Heart right ventricle (tissue), 16 donors: ENCODE results near the gene PLCB1. TPM values are rescaled to one million over a fixed set of nuclear protein-coding genes. Genes with fewer than 3 reads are reported as not detected.

Experiments used
- ATAC-seq, 8 donors: fragments of 200-7000 bp; cut with Tn5 transposase; one replicate each; pipeline ENCODE4 v1.9.1; 2020; ENCODE audit warnings: mild to moderate bottlenecking in 8 of 8, moderate library complexity in 8 of 8, moderate number of reproducible peaks in 1 of 8
- DNase-seq, 2 donors: peaks; one replicate each; pipeline ENCODE4 v3.0.0-alpha.2; 2020
- H3K27ac ChIP-seq, 10 donors: fragments of 200-600 bp; sonication (generic) in 2 of 10; one replicate each; pipeline versions ENCODE4 v1.5.0 to v1.8.0; 2020 to 2022; ENCODE audit warnings: mild to moderate bottlenecking in 3 of 10
- H3K27me3 ChIP-seq, 7 donors: fragments of 200-600 bp; one replicate each; pipeline ENCODE4 v1.8.0; 2021 to 2022; ENCODE audit warnings: mild to moderate bottlenecking in 2 of 7
- H3K36me3 ChIP-seq, 9 donors: fragments of 200-600 bp; sonication (generic) in 1 of 9; one replicate each; pipeline versions ENCODE4 v1.5.0 to v1.8.0; 2020 to 2022; ENCODE audit warnings: mild to moderate bottlenecking in 2 of 9
- H3K4me1 ChIP-seq, 9 donors: fragments of 200-600 bp; sonication (generic) in 1 of 9; one replicate each; pipeline versions ENCODE4 v1.5.0 to v1.8.0; 2020 to 2022; ENCODE audit warnings: mild to moderate bottlenecking in 4 of 9
- H3K4me3 ChIP-seq, 10 donors: fragments of 200-600 bp; sonication (generic) in 2 of 10; one replicate each; pipeline versions ENCODE4 v1.5.0 to v1.8.0; 2020 to 2022; ENCODE audit warnings: mild to moderate bottlenecking in 7 of 10, moderate library complexity in 2 of 10
- H3K9me3 ChIP-seq, 11 donors: fragments of 200-600 bp in 10 of 11; sonication (generic) in 2 of 11; one replicate each; pipeline versions ENCODE4 v1.5.0 to v1.8.0; 2013 to 2022; ENCODE audit warnings: mild to moderate bottlenecking in 2 of 11, control low read depth in 1 of 11, moderate library complexity in 1 of 11
- WGBS, 2 donors: extraction: QIAGEN DNeasy Blood & Tissue Kit; methylation state at CpG; one replicate each; pipeline ENCODE4 v1.1.7; 2013; ENCODE audit warnings: inconsistent platforms in 1 of 2; 5-methylcytosine and 5-hydroxymethylcytosine counted together
- intact Hi-C, 10 donors: fragments of 100-400 bp; cut with DNase I; formaldehyde crosslinking; loops; one replicate each; pipeline versions ENCODE4 v1.11.1 to v1.14.2; 2022
- polyA plus RNA-seq, 2 donors: library from polyadenylated mRNA; stranded (reverse); fragments of 200-250 nt; gene quantifications; one replicate each; pipeline ENCODE4 v1.2.3, GENCODE V29; 2013
- total RNA-seq, 10 donors: library from RNA; stranded (reverse); fragmentation: NEBNext Ultra II Directional in 3 of 10; extraction: Animal tissue kit (Norgen Biotek cat#: 25700) in 3 of 10; gene quantifications; one replicate each; pipeline versions ENCODE4 v1.2.1 to v1.2.4, GENCODE V29; 2021 to 2023
- TF ChIP-seq, protein P1 (sequence below), 9 donors: fragments of 200-600 bp; sonication (generic) in 2 of 9; IDR thresholded peaks; one replicate each; pipeline versions ENCODE4 v1.5.0 to v1.8.0; 2021 to 2022; ENCODE audit warnings: antibody characterized with exemption in 9 of 9, mild to moderate bottlenecking in 5 of 9, moderate library complexity in 1 of 9
- donor health status: Arrhythmogenic right ventricular cardiomyopathy.
- donor health status: ischemic (EF 13 %, LVEDD 7.1; RV severe dilation, severe dysfunction).
- donor health status: healthy with polysubstance abuse.
- donor health status: DM: no; HTN: yes; CAD: no.
- donor health status: DM: no; HTN: no; CAD: no.
- donor health status: ischemic (EF 25% LVEDD 6.9; RV normal size, moderate dysfunction).
- donor health status: ischemic (EF 25% LVEDD 5.7; RV mildly dilated, moderate dysfunction).
- donor health status: healthy.
- donor health status: DM: yes; HTN: yes; CAD: no.
- donor health status: Ischemic cardiomyopathy.
- donor health status: ischemic (EF 35%, LVEDD 5.7; RV mildly dilated, moderate dysfunction).
- donor health status: nonischemic (EF 11% LVEDD 7.7; RV severe dilation, severe dysfunction).
- donor health status: DM: yes; HTN: yes; CAD: no.
- donor health status: PGD.
- donor health status: ischemic (EF 29% LVEDD 5.4; RV normal size, mild dysfunction).
- donor health status: nonischemic (EF 23%, LVEDD 6.1; RV moderate dilation, normal function).

PLCB1 gene
- total and polyA plus RNA-seq, 12 donors, result 2.2 to 12.7 (median 7.1) TPM

DNA sequence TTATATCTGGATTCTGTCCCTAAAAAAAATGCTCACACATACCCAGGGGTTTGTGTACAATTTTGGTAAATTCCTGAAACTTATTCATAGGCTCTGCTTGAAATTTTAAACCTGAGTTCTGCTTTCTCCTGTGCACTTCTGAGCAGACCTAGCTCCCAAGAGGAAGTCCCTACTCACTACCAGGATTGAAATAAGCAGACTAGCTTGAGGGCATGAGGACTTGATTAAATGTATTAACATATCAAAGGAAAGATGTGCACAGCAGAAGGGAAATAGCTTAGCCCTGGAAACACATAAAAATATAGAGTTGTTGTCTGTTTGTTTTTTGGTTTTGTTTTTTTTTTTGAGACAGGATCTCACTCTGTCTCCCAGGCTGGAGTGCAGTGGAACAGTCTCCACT is 785.0 kb downstream of the PLCB1 start:
- DNase-seq (no peak), ATAC-seq (no peak)
- Histone ChIP-seq H3K4me1 (no peaks in the 10 kb centered on the region), H3K4me3 (no peak overlapping the region), H3K27me3 (no peaks in the 10 kb centered on the region), H3K36me3 (no peaks in the 10 kb centered on the region), H3K9me3 (peaks cover 0 to 6% (median 0%) of the 10 kb centered on the region in 11 donors), H3K27ac (no peak overlapping the region)
- TF ChIP-seq, protein P1, sequence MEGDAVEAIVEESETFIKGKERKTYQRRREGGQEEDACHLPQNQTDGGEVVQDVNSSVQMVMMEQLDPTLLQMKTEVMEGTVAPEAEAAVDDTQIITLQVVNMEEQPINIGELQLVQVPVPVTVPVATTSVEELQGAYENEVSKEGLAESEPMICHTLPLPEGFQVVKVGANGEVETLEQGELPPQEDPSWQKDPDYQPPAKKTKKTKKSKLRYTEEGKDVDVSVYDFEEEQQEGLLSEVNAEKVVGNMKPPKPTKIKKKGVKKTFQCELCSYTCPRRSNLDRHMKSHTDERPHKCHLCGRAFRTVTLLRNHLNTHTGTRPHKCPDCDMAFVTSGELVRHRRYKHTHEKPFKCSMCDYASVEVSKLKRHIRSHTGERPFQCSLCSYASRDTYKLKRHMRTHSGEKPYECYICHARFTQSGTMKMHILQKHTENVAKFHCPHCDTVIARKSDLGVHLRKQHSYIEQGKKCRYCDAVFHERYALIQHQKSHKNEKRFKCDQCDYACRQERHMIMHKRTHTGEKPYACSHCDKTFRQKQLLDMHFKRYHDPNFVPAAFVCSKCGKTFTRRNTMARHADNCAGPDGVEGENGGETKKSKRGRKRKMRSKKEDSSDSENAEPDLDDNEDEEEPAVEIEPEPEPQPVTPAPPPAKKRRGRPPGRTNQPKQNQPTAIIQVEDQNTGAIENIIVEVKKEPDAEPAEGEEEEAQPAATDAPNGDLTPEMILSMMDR (IDR thresholded peaks at IDR 0.05), result no peak
- intact Hi-C loops, result no loop called here

DNA sequence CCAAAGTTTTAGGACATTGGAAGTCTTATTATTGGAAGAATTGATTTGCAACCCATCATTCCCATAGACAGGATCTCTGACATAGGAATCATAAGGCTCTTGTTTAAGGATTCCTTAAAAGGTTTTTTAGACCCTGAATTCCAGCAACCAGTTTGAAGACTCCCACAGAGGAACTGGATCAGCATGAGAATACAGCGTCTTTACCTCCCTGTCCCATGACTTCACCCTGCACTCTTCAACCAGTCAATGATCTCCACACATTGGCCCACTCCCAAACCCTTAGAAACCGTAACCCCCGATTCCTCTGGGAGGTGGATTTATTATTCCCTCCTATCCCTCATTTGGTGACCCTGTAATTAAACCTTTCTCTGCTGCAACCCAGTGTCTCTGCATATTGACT is 786.1 kb downstream of the PLCB1 start:
- ATAC-seq, result no peak
- H3K27me3 ChIP-seq, result no peaks in the 10 kb centered on the region
- H3K9me3 ChIP-seq, result peaks cover 0 to 6% (median 0%) of the 10 kb centered on the region in 11 donors
- no peaks in the 10 kb centered on the region for H3K36me3 ChIP-seq
- H3K4me1 ChIP-seq, result no peaks in the 10 kb centered on the region
- intact Hi-C loops, result no loop called here
- TF ChIP-seq, protein P1 (IDR thresholded peaks at IDR 0.05), result no peak
- WGBS, 2 donors, result 91% methylated on average over 3 of the region's 3 CpGs
- DNase-seq, result no peak
- no peak overlapping the region for H3K27ac ChIP-seq
- H3K4me3 ChIP-seq, result no peak overlapping the region

DNA sequence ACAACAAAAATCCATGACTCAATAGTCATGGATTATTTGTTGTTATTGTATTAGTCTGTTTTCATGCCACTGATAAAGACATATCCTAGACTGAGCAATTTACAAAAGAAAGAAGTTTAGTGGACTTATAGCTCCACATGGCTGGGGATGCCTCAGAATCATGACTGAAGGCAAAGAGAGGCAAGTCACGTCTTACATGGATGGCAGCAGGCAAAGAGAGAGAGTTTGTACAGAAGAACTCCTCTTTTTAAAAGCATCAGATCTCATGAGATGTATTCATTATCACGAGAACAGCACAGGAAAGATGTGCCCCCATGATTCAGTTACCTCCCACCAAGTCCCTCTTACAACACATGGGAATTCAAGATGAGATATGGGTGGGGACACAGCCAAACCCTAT is 792.5 kb downstream of the PLCB1 start:
- Histone ChIP-seq H3K4me3 (no peak overlapping the region), H3K27me3 (no peaks in the 10 kb centered on the region), H3K27ac (no peak overlapping the region), H3K9me3 (peaks cover 0 to 7% (median 0%) of the 10 kb centered on the region in 11 donors), H3K4me1 (no peaks in the 10 kb centered on the region), H3K36me3 (no peaks in the 10 kb centered on the region)
- TF ChIP-seq, protein P1 (IDR thresholded peaks at IDR 0.05), result no peak
- intact Hi-C loops, result no loop called here
- ATAC-seq (no peak), DNase-seq (no peak)
- 78 to 92% methylated on average over 2 of the region's 2 CpGs for WGBS, 2 donors

DNA sequence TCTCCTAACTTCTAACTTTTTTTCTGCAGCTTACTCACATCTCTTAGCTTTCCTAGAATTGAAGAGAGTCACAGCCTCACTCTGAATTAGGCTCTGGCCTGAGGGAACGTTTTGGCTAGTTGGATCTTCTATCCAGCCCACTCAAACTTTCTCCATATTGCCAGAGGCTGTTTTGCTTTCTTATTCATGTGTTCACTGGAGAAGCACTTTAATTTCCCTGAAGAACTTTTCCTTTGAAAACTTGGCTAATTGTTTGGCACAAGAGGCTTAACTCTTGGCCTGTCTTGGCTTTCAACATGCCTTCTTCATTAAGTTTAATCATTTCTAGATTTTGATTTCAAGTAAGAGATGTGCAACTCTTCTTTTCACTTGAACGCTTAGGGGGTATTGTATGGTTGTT is 798.7 kb downstream of the PLCB1 start:
- Histone ChIP-seq H3K4me1 (peaks cover 0 to 30% (median 8%) of the 10 kb centered on the region in 9 donors), H3K9me3 (peaks cover 0 to 5% (median 0%) of the 10 kb centered on the region in 11 donors), H3K27me3 (no peaks in the 10 kb centered on the region), H3K36me3 (no peaks in the 10 kb centered on the region), H3K4me3 (no peak overlapping the region), H3K27ac (peak overlapping the region in 3 of 10 donors; percentile 13 to 68 (median 29))
- TF ChIP-seq, protein P1 (IDR thresholded peaks at IDR 0.05), result no peak
- DNase-seq, result no peak
- intact Hi-C loops, result loop anchor here in 2 of 10 donors (10.0 kb wide), 2 partner anchors 76 to 134 kb away; partner anchors contain the start of gene PLCB4 (in 1 of the 2)
- peak in 4 of 8 donors; percentile 41 to 52 (median 46) for ATAC-seq
- 70 to 75% methylated on average over 2 of the region's 2 CpGs for WGBS, 2 donors
